ENCODE data around the gene GLMP. TPM values are rescaled to one million over a fixed set of nuclear protein-coding genes. Genes with fewer than 3 reads are reported as not detected.
A peak's percentile ranks its signal among the peaks of the same experiment; 100 is the strongest.

GLMP gene
- total and polyA plus RNA-seq, 2 of the 13 experiments (the other 11 are each of a cell fraction or from before 2014, with no cell fraction given) = 44.6 to 75.8 TPM

DNA sequence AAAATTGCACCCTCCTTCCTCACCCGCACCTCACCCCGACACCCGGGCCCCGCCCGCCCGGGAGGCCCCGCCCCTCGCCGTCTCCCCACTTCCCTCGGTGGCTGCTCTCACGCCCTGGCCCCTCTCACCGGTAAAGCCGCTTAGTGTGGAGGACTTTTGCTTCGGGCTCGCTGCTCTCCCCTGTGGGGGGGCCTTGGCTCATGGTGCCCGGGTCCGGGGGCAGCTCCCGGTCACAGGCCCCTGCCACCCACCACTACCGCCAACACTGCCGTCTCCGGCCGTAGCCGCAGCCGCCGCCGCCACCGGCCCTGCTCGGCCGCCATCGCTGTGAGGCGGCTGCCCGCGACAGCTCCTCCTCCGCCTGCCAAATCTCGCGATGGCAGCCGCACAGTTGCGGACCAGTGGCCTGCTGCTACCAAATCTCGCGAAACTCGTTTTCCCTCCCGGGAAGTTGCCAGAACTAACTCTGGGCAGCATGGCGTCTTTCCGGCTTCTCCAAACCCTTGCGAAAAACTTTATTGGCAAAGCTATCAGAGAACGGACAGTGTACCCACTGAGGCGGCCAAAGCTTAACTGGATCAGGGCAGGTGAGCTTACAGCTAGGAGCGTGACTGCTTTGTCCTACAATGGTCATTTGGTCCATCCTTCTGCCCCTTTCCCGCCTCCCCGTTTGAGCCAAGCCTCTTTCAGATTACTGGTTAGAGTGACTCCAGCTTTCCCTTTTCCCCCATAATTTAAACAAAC is 12.8 kb downstream of the GLMP start, which contains the start of gene SMG5 (continued):
- TF ChIP-seq, protein P1, sequence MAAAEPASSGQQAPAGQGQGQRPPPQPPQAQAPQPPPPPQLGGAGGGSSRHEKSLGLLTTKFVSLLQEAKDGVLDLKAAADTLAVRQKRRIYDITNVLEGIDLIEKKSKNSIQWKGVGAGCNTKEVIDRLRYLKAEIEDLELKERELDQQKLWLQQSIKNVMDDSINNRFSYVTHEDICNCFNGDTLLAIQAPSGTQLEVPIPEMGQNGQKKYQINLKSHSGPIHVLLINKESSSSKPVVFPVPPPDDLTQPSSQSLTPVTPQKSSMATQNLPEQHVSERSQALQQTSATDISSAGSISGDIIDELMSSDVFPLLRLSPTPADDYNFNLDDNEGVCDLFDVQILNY (CRISPR knock-in tag; conservative IDR thresholded peaks at IDR 0.05) = peak; percentile 67
- TF ChIP-seq ZNF607 (CRISPR knock-in tag; IDR thresholded peaks at IDR 0.05; ENCODE audit: borderline replicate concordance) (peak; percentile 78; the same call in 1 of the 2 replicates), CC2D1A (CRISPR knock-in tag; IDR thresholded peaks at IDR 0.05) (no peak; the same call in 1 of the 2 replicates), ZNF749 (CRISPR knock-in tag; IDR thresholded peaks at IDR 0.05; ENCODE audit: borderline replicate concordance) (peak; percentile 53; the same call in 1 of the 2 replicates), KMT2B (CRISPR knock-in tag; IDR thresholded peaks at IDR 0.05) (peak; percentile 86), SP5 (CRISPR knock-in tag; IDR thresholded peaks at IDR 0.05; ENCODE audit: borderline replicate concordance, low read depth) (0 out of 2 replicates have a peak, but pooled peaks have one; percentile 21), GTF2F1 (IDR thresholded peaks at IDR 0.05; ENCODE audit: low read length) (no peak; the same call in 1 of the 2 replicates), TCF7L2 (IDR thresholded peaks at IDR 0.05; ENCODE audit: low read depth, low read length) (no peak), ZNF496 (CRISPR knock-in tag; IDR thresholded peaks at IDR 0.05; ENCODE audit: insufficient replicate concordance) (no peak), JUND (CRISPR knock-in tag; IDR thresholded peaks at IDR 0.05) (no peak), ZNF205 (CRISPR knock-in tag; IDR thresholded peaks at IDR 0.05) (peak; percentile 58; the same call in 1 of the 2 replicates), IKZF4 (CRISPR knock-in tag; IDR thresholded peaks at IDR 0.05; ENCODE audit: borderline replicate concordance, low read depth, not compliant biosample characterization) (peak; percentile 71), PTBP1 (IDR thresholded peaks at IDR 0.05; ENCODE audit: low read depth, low read length, poor library complexity, severe bottlenecking) (no peak), NR1H2 (CRISPR knock-in tag; IDR thresholded peaks at IDR 0.05; ENCODE audit: borderline replicate concordance, low read depth) (no peak), ZNF367 (CRISPR knock-in tag; IDR thresholded peaks at IDR 0.05; ENCODE audit: borderline replicate concordance) (no peak), ZNF780A (CRISPR knock-in tag; IDR thresholded peaks at IDR 0.05) (no peak), ZNF292 (CRISPR knock-in tag; IDR thresholded peaks at IDR 0.05; ENCODE audit: borderline replicate concordance, low read depth) (peak; percentile 16; the same call in 1 of the 2 replicates), NFE2 (CRISPR knock-in tag; IDR thresholded peaks at IDR 0.05) (no peak)
- TF ChIP-seq, protein P2, sequence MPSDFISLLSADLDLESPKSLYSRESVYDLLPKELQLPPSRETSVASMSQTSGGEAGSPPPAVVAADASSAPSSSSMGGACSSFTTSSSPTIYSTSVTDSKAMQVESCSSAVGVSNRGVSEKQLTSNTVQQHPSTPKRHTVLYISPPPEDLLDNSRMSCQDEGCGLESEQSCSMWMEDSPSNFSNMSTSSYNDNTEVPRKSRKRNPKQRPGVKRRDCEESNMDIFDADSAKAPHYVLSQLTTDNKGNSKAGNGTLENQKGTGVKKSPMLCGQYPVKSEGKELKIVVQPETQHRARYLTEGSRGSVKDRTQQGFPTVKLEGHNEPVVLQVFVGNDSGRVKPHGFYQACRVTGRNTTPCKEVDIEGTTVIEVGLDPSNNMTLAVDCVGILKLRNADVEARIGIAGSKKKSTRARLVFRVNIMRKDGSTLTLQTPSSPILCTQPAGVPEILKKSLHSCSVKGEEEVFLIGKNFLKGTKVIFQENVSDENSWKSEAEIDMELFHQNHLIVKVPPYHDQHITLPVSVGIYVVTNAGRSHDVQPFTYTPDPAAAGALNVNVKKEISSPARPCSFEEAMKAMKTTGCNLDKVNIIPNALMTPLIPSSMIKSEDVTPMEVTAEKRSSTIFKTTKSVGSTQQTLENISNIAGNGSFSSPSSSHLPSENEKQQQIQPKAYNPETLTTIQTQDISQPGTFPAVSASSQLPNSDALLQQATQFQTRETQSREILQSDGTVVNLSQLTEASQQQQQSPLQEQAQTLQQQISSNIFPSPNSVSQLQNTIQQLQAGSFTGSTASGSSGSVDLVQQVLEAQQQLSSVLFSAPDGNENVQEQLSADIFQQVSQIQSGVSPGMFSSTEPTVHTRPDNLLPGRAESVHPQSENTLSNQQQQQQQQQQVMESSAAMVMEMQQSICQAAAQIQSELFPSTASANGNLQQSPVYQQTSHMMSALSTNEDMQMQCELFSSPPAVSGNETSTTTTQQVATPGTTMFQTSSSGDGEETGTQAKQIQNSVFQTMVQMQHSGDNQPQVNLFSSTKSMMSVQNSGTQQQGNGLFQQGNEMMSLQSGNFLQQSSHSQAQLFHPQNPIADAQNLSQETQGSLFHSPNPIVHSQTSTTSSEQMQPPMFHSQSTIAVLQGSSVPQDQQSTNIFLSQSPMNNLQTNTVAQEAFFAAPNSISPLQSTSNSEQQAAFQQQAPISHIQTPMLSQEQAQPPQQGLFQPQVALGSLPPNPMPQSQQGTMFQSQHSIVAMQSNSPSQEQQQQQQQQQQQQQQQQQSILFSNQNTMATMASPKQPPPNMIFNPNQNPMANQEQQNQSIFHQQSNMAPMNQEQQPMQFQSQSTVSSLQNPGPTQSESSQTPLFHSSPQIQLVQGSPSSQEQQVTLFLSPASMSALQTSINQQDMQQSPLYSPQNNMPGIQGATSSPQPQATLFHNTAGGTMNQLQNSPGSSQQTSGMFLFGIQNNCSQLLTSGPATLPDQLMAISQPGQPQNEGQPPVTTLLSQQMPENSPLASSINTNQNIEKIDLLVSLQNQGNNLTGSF (CRISPR knock-in tag; IDR thresholded peaks at IDR 0.05) = no peak
- TF ChIP-seq, protein P3, sequence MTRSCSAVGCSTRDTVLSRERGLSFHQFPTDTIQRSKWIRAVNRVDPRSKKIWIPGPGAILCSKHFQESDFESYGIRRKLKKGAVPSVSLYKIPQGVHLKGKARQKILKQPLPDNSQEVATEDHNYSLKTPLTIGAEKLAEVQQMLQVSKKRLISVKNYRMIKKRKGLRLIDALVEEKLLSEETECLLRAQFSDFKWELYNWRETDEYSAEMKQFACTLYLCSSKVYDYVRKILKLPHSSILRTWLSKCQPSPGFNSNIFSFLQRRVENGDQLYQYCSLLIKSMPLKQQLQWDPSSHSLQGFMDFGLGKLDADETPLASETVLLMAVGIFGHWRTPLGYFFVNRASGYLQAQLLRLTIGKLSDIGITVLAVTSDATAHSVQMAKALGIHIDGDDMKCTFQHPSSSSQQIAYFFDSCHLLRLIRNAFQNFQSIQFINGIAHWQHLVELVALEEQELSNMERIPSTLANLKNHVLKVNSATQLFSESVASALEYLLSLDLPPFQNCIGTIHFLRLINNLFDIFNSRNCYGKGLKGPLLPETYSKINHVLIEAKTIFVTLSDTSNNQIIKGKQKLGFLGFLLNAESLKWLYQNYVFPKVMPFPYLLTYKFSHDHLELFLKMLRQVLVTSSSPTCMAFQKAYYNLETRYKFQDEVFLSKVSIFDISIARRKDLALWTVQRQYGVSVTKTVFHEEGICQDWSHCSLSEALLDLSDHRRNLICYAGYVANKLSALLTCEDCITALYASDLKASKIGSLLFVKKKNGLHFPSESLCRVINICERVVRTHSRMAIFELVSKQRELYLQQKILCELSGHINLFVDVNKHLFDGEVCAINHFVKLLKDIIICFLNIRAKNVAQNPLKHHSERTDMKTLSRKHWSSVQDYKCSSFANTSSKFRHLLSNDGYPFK (CRISPR knock-in tag; IDR thresholded peaks at IDR 0.05; ENCODE audit: borderline replicate concordance) = peak; percentile 98
